NCI-H748 (cell line): ENCODE results near the gene BRMS1L.
"Not testable (repeated sequence)": the region's sequence is repeated elsewhere in the genome, so short reads cannot be mapped to it uniquely, and the experiment has no call there.

ENCODE experiments used
- DNase-seq: peaks from one replicate; lab custom pipeline; 2025; ENCODE audit not compliant: unreplicated experiment; lab: John Stamatoyannopoulos, UW

Gene BRMS1L

DNA sequence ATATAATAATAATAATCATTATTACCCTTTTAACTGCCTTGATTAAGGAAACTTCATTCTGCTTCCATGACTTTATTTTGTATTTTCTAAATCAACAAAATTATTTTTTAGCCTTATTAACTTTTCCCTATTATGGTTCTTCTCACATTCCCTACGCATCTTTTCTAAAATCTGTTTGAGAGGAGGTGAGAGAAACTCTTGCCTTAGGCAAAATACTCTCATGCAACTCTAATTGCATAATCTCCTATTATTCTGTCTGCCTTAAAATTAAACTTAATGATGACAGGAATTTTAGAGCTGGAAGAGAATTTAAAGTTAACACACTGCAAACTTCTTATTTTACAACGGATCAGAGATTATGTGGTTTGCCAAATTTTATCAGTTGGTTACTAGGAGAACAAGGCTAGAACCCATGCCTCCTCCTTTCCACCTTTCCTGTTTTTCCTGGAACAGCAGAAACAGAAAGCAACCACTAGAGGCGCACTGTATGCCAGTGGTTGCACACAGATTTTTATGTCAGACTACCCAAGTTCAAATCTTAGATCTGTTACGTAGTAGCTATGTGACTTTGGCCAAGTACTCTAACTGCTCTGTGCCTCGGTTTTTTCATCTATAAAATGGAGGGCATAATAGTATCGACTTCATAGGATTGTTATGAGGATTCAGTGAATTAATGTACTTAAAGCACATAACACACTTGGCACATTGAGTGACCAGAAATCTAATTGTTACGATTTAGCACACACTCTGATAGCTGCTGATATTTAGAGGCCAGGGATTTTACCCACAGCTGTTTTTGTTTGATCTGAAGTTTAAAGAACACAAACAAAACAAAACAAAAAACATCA lies 4.3 kb upstream of the BRMS1L start:
- peak; percentile 47 for DNase-seq

DNA sequence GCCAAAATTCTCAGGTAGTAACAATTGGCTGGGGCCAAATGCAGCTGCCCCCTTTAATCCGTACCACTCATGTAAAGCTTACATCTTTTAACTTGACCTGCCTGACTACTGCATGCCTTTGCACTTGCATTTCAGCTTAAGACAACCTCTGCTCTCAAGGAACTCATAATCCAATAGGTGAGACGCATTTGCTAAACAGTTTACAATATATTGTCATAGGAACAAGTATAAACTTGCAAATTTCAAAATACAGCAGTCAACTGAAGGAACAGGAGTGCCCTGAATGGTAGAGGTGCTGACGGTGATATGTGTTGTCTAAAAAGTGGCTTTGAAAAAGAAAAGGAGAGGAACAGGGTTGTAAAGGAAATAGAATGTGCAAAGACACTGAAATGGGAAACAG lies 3.6 kb upstream of the BRMS1L start:
- no peak for DNase-seq

DNA sequence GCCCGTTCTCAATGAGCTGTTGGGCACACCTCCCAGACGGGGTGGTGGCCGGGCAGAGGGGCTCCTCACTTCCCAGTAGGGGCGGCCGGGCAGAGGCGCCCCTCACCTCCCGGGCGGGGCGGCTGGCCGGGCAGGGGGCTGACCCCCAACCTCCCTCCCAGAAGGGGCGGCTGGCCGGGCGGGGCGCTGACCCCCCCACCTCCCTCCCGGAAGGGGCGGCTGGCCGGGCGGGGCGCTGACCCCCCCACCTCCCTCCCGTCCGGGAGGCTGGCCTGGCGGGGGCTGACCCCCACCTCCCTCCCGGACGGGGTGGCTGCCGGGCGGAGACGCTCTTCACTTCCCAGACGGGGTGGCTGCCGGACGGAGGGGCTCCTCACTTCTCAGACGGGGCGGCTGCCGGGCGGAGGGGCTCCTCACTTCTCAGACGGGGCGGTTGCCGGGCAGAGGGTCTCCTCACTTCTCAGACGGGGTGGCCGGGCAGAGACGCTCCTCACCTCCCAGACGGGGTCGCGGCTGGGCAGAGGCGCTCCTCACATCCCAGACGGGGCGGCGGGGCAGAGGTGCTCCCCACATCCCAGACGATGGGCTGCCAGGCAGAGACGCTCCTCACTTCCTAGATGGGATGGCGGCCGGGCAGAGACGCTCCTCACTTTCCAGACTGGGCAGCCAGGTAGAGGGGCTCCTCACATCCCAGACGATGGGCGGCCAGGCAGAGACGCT lies 1.5 kb upstream of the BRMS1L start:
- not testable (repeated sequence) for DNase-seq

GRCh38 chr14:35825968-35826217 lies 245 bp upstream of the BRMS1L start:
- no peak for DNase-seq

- DNase-seq = no peak
These were observed 846 bp downstream of the BRMS1L start for GRCh38 chr14:35826952-35827416.

DNA sequence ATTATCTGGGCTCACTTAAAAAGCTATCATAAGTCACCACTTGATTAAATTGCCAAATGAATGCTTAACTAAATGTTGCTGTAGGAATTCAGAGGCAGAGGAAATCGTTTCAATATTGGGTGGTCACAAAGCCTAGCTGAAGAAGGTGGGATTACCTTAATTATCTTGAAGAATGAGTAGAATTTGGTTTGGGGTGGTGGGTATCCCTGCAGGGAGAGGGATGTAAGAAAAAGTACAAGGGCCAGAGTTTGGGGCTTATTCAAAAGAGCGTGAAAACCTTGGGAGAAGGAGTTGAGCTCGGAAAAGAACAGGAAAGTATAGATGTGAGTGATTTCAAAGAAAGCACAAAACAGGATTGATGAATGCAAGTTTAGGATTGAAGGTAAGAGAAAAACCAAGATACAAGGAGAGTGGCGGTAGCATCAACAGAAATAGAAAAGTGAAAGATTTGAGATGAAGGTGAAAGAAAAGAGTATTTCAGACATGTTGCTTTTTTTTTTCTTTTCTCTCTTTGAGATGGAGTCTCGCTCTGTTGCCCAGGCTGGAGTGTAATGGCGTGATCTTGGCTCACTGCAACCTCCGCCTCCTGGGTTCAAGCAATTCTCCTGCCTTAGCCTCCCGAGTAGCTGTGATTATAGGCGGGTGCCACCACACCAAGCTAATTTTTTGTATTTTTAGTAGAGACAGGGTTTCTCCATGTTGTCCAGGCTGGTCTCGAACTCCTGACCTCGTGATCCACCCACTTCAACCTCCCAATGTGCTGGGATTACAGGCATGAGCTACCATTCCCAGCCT lies 1.7 kb downstream of the BRMS1L start:
- DNase-seq = no peak

GRCh38 chr14:35829449-35829848 lies 3.3 kb downstream of the BRMS1L start:
- DNase-seq = no peak

DNA sequence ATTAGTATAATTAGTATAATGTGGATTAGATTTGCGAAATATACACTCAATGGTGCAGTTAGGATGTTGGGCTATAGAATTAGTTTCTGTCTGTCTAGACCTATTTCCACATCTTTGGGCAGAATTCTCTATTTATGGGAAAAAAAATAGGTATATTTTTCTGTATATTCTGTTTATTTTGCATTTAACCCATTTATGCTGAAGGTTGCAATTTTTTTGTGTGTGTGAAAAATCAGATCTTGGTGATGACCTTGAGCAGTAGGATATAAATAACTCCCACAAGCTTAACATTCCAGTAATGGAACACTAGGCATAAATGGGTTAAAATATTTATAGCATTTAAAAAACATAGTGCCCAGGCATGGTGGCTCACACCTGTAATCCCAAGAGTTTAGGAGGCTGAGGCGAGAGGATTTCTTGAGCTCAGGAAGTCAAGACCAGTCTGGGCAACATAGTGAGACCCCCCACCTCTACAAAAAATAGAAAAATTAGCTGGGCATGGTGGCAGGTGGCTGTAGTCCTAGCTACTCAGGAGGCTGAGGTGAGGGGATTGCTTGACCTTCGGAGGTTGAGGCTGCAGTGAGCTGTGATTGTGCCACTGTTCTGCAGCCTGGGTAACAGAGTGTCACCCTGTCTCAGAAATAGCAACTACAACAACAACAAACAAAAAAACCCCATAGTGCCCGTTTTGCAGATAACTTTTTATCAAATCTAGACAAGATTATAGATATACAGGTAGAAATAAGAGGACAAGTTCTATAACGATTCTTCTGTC lies 9.3 kb downstream of the BRMS1L start:
- DNase-seq = no peak

GRCh38 chr14:35841704-35842103 lies 15.6 kb downstream of the BRMS1L start:
- DNase-seq = not testable (repeated sequence)

DNA sequence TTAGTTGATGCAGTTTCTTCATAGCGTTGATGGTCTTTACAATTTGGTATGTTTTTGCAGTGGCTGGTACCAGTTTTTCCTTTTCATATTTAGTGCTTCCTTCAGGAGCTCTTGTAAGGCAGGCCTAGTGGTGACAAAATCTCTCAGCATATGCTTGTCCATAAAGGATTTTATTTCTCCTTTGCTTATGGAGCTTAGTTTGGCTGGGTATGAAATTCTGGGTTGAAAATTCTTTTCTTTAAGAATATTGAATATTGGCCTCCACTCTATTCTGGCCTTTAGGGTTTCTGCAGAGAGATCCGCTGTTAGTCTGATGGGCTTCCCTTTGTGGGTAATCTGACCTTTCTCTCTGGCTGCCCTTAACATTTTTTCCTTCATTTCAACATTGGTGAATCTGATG lies 16.1 kb downstream of the BRMS1L start:
- DNase-seq = not testable (repeated sequence)

DNA sequence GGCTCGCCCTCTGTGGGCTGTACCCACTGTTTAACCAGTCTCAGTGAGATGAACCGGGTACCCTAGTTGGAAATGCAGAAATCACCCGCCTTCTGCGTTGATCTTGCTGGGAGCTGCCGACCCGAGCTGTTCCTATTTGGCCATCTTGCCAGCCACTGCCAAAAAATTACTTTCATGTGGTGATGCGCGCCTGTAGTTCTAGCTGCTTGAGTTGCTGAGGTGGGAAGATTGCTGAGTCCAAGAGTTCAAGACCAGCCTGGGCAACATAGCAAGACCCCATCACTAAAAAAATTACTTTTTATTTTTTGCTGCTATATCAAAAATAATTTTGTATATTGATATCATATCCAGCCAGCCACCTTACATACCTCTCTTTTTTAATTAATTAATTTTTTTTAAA lies 18.4 kb downstream of the BRMS1L start:
- no peak for DNase-seq

- DNase-seq = peak; percentile 40
These were observed 21.5 kb downstream of the BRMS1L start for GRCh38 chr14:35847636-35848035.

DNA sequence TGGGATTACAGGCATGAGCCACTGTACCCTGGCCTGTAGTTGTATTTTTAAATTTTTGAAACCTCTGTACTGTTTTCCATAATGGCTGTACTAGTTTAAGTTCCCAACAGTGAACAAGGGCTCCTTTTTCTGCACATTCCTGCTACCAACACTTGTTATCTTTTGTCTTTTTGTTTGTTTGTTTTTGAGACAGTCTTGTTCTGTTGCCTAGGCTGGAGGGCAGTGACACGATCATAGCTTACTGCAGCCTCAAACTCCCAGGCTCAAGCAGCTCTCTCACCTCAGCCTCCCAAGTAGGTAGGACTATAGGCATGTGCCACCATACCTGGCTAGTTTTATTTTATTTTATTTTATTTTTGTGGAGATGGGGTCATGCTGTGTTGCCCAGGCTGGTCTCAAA lies 23.0 kb downstream of the BRMS1L start:
- DNase-seq = no peak

DNA sequence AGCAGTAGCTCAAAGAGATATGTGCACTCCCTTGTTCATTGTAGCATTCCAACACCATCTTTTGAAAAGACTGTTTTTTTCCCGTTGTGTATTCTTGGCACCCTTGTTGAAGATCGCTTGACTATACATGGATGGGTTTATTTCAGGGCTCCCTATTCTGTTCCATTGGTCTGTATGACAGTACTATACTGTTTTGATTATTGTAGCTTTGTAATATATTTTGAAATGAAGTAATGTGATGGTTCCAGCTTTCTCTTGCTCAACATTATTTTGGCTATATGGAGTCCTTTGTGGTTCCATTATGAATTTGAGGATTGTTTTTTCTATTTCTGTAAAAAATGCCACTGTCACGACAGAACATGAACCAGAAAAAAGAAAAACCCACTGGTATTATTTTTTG lies 25.7 kb downstream of the BRMS1L start:
- DNase-seq = no peak

GRCh38 chr14:35853225-35853624 lies 27.1 kb downstream of the BRMS1L start:
- DNase-seq = no peak

- DNase-seq = no peak
These were observed 28.6 kb downstream of the BRMS1L start for GRCh38 chr14:35854696-35855270.

- no peak for DNase-seq
These were observed 29.8 kb downstream of the BRMS1L start for GRCh38 chr14:35855876-35856481.

DNA sequence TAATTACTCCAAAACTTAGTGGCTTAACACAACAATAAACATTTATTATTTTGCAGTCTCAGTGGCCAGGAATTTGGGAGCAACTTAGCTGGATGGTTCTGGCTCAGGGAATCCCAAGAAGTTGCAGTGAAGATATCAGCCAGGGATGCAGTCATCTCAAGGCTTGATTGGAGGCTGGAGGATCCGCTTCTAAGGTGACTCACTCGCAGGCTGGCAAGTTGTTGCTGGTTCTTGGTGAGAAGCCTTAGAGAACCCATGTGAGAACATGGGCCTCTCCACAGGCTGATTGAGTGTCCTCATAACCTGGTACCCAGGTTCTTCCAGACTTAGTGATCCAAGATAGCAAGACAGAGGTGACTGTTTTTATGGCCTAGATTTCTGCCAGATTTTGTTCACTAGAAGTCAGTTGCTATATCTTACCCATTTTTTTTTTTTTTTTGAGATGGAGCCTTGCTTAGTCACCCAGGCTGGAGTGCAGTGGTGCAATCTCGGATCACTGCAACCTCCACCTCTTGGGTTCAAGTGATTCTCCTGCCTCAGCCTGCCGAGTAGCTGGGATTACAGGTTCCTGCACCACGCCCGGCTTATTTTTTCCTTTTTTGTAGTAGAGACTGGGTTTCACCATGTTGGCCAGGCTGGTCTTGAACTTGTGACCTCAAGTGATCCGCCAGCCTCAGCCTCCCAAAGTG lies 32.5 kb downstream of the BRMS1L start:
- DNase-seq = no peak

- no peak for DNase-seq
These were observed 35.2 kb downstream of the BRMS1L start for GRCh38 chr14:35861204-35861868.
